Ramos (cell line): ENCODE data around the gene RBBP7.

Source experiments
- in situ Hi-C: fragments of 300-500 bp; cut with MboI; formaldehyde crosslinking; loops from one replicate; pipeline ENCODE4 v1.14.3; 2022; ENCODE audit warnings: low sequenced_read_pairs; ENCODE audit not compliant: unreplicated experiment

Gene RBBP7

GRCh38 chrX:16832301-16832700, 37.9 kb downstream of the RBBP7 start:
- in situ Hi-C loops = no loop called here

- in situ Hi-C loops = no loop called here
These were observed 41.8 kb downstream of the RBBP7 start for GRCh38 chrX:16828124-16828908.

DNA sequence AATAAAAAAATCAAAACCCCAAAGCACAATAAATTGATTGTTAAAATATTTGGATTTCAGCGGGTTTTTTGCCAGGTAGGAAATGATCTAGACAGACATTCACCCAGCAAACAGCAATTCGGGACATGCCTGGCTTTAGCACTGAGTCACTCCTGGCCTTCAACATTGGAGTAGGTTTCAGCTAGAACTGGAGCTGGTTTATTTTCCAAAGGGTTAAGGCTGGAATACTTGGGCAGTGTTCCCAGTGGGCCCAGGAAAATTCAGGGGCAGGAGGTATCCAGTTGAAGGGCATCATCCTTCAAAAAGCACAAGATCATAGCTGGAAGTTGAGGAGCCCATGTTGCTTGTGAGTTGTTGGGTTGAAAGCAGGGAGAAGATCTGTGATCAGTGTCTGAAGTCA, 42.9 kb downstream of the RBBP7 start:
- in situ Hi-C loops = no loop called here

GRCh38 chrX:16826207-16826606, 44.0 kb downstream of the RBBP7 start:
- in situ Hi-C loops = no loop called here

GRCh38 chrX:16825264-16826035, 44.7 kb downstream of the RBBP7 start:
- in situ Hi-C loops = no loop called here

DNA sequence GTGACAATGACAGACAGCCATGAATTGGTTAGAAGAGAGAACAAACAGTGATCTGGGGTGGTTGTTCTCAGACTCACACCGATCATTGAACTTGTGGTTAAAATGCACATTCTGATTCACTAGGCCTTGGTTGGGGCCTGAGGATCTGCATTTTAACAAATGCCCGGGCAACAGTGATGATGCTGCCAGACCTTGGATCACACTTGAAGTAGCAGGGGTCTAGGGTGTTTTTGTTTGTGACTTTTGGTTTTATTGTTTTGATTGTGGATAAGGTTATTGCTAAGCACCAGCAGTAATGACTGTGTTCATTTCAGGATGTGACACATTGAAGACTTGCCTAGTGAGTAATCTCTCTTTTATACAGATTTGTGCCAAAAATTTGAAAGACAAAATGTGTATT, 47.4 kb downstream of the RBBP7 start:
- in situ Hi-C loops = no loop called here

DNA sequence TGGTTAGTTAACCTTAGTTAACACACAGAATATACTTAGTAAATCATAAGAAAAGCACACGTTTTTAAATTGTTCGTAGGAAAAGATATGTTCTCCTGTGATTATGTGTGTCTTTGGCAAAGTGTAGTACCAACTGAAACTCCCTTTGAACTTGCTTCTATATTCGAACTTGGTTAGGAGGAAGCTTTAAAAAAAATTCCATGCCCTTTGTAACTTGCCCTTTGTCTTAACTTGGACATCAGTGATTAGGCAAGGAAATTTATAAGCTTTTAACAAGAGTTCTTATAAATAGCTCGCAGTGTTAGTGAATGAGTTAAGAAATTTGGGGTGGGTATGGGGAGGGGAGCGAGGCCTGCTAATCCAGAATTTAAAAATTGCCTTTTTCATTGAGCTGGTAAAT, 50.5 kb downstream of the RBBP7 start:
- in situ Hi-C loops = no loop called here

GRCh38 chrX:16814597-16814996, 55.6 kb downstream of the RBBP7 start:
- in situ Hi-C loops = no loop called here

GRCh38 chrX:16807976-16808542, 62.1 kb downstream of the RBBP7 start:
- in situ Hi-C loops = no loop called here

DNA sequence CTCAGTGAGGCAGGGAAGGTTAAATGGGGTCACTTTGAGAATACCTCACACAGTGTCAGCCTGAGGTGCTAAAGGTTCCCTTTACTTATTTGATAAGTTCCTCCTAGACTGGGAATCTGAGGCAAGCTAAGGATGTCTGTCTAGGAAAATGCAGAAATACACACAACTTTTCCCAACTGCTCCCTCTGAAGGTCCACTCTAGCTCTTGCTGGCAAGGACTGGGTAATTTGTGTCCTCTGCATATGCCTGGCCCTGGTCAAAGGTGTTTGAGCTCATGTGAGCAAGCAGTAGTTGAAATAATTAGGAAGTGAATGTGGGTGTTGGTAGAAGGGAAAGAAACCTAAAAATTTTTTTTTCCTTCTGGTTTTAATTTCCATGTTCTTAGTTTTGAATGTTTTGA, 62.6 kb downstream of the RBBP7 start:
- in situ Hi-C loops = no loop called here

GRCh38 chrX:16804923-16805464, 65.2 kb downstream of the RBBP7 start:
- in situ Hi-C loops = no loop called here

DNA sequence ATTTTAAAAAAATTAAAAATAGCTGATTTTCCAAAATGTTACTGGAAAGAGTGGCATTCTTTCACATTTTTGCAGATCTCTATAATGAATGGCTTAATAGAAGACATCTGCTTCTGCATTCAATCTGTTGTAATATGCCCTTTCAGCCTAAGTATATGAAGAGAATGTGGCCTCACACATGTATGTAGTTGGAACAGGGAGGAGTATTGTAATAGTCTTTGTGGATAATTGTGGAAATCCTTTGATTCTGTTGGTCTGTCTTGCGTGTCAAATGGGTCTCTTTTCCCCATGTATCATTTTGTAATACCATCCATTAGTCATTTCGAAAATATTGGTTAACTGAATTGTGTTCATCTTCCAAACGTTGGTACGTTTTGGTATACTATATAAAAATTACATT, 72.3 kb downstream of the RBBP7 start:
- in situ Hi-C loops = no loop called here

DNA sequence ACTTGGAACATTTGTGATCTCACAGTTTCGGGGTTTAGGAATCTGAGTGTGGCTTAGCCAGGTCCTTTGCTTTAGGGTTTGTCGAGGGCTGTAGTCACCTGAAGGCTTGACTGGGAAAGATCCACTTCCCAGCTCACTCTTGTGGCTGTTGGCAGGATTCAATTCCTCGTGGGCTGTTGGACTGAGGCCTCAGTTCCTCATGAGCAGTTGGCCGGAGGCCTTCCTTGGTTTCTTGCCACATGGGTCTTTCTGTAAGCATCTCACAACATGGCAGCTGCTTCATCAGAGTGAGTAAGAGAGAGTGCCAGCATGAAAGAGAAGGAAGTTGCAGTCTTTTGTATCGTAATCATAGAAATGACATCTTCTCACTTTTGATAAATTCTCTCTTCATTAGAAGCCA, 72.8 kb downstream of the RBBP7 start:
- in situ Hi-C loops = no loop called here

DNA sequence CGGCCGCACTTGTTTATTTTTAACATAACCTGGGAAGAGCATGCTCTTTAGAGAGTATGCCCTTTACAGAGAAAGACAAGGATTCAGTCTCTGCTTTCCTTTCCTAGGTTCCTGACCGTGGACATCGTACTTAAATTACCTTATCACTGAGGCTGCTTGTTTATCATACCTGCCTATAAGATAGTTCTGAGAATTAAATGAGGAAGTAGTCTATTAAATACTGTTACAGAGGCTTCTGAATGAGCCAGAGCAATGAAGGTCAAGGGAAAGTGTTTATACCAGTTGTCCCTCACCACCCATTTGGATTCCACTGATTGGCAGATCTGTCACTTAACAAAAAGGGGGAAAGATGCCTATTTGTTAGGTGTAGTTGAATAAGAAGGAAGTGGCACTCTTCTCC, 73.9 kb downstream of the RBBP7 start:
- in situ Hi-C loops = no loop called here
